Natural killer cell (primary cell): ENCODE results near the gene TMEM208. TPM values are rescaled to one million over a fixed set of nuclear protein-coding genes. Genes with fewer than 3 reads are reported as not detected.

ENCODE experiments used
- ATAC-seq, 3 donors: fragments of 150-1000 bp in 2 of 3; fragments of 200-7000 bp in 1 of 3; cut with Tn5 transposase; 1 replicate in 1 of 3; 2 replicates in 2 of 3; pipeline ENCODE4 v1.10.0; 2021; ENCODE audit warnings: mild to moderate bottlenecking in 2 of 3, moderate library complexity in 2 of 3
- DNase-seq, 2 donors: peaks; one replicate each; pipeline versions ENCODE4 v3.0.0 to v3.0.0-alpha.2; 2013 to 2021; ENCODE audit warnings: mixed read lengths in 1 of 2
- H3K27ac ChIP-seq: one replicate; pipeline ENCODE4 v1.5.1; 2013; ENCODE audit warnings: mild to moderate bottlenecking, low read length
- H3K27me3 ChIP-seq: one replicate; pipeline ENCODE4 v1.6.1; 2013; ENCODE audit warnings: low read length; ENCODE audit not compliant: control insufficient read depth, insufficient read depth
- H3K36me3 ChIP-seq: one replicate; pipeline ENCODE4 v1.6.1; 2013; ENCODE audit warnings: low read length; ENCODE audit not compliant: control insufficient read depth, insufficient read depth
- H3K4me1 ChIP-seq: one replicate; pipeline ENCODE4 v1.6.1; 2013; ENCODE audit warnings: low read length; ENCODE audit not compliant: control insufficient read depth, insufficient read depth
- H3K4me3 ChIP-seq: one replicate; pipeline ENCODE4 v1.5.1; 2013; ENCODE audit warnings: low read length
- H3K9me3 ChIP-seq: one replicate; pipeline ENCODE4 v1.6.1; 2013; ENCODE audit warnings: low read length; ENCODE audit not compliant: control insufficient read depth, insufficient read depth
- H3K27ac Mint-ChIP-seq, 2 donors: one replicate each; pipeline ENCODE4 v1.8.0; 2022; ENCODE audit warnings: mild to moderate bottlenecking in 2 of 2, mixed read lengths in 2 of 2, moderate library complexity in 1 of 2
- H3K27me3 Mint-ChIP-seq, 2 donors: one replicate each; pipeline ENCODE4 v1.8.0; 2022; ENCODE audit warnings: low read depth in 2 of 2, mixed read lengths in 2 of 2
- H3K36me3 Mint-ChIP-seq: one replicate; pipeline ENCODE4 v1.8.0; 2022; ENCODE audit warnings: mixed read lengths
- H3K4me1 Mint-ChIP-seq, 2 donors: one replicate each; pipeline ENCODE4 v1.8.0; 2022; ENCODE audit warnings: mixed read lengths in 2 of 2
- H3K4me3 Mint-ChIP-seq: one replicate; pipeline ENCODE4 v1.8.0; 2022; ENCODE audit warnings: mild to moderate bottlenecking, moderate library complexity, mixed read lengths
- H3K9me3 Mint-ChIP-seq, 2 donors: one replicate each; pipeline ENCODE4 v1.8.0; 2022; ENCODE audit warnings: mixed read lengths in 2 of 2
- WGBS: methylation state at CpG from one replicate; pipeline ENCODE4 v1.1.7; 2013; ENCODE audit warnings: missing lambda C conversion rate; ENCODE audit not compliant: insufficient coverage; 5-methylcytosine and 5-hydroxymethylcytosine counted together
- intact Hi-C: fragments of 100-400 bp; cut with micrococcal nuclease; formaldehyde crosslinking; loops from one replicate; pipeline ENCODE4 v1.14.2; 2022
- total RNA-seq, 4 donors: library from RNA; stranded (reverse); fragments of 120-200 nt in 1 of 4; gene quantifications; one replicate each; pipeline versions ENCODE4 v1.2.3 to v1.2.4, GENCODE V29; 2013 to 2022
- TF ChIP-seq, protein P1 (sequence below): fragments of 200-600 bp; IDR thresholded peaks from one replicate; pipeline ENCODE4 v1.8.0; 2022; ENCODE audit warnings: antibody characterized with exemption

The TMEM208 gene
- total RNA-seq, 3 donors from 2014 or later (not counting 1 experiment from before 2014, with no cell fraction given): 34.5 to 39.2 (median 36.7) TPM

GRCh38 chr16:67258161-67258835, 31.4 kb downstream of the TMEM208 start:
- Histone ChIP-seq H3K4me3 (no peak overlapping the region), H3K27ac (no peak overlapping the region), H3K9me3 (no peaks in the 10 kb centered on the region), H3K36me3 (no peaks in the 10 kb centered on the region), H3K27me3 (no peaks in the 10 kb centered on the region), H3K4me1 (no peaks in the 10 kb centered on the region)
- Mint-ChIP-seq H3K4me1 (no peaks in the 10 kb centered on the region), H3K9me3 (no peaks in the 10 kb centered on the region), H3K36me3 (no peaks in the 10 kb centered on the region), H3K27me3 (peaks cover 10 to 15% of the 10 kb centered on the region in 2 donors), H3K4me3 (no peak overlapping the region), H3K27ac (no peak overlapping the region)
- intact Hi-C loops: no loop called here
- TF ChIP-seq, protein P1, sequence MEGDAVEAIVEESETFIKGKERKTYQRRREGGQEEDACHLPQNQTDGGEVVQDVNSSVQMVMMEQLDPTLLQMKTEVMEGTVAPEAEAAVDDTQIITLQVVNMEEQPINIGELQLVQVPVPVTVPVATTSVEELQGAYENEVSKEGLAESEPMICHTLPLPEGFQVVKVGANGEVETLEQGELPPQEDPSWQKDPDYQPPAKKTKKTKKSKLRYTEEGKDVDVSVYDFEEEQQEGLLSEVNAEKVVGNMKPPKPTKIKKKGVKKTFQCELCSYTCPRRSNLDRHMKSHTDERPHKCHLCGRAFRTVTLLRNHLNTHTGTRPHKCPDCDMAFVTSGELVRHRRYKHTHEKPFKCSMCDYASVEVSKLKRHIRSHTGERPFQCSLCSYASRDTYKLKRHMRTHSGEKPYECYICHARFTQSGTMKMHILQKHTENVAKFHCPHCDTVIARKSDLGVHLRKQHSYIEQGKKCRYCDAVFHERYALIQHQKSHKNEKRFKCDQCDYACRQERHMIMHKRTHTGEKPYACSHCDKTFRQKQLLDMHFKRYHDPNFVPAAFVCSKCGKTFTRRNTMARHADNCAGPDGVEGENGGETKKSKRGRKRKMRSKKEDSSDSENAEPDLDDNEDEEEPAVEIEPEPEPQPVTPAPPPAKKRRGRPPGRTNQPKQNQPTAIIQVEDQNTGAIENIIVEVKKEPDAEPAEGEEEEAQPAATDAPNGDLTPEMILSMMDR: no peak
- ATAC-seq (no peak), DNase-seq (no peak)
- 95% methylated on average over 11 of the region's 11 CpGs for WGBS

- Mint-ChIP-seq H3K27me3 (peaks cover 10 to 24% of the 10 kb centered on the region in 2 donors), H3K27ac (no peak overlapping the region), H3K4me1 (no peaks in the 10 kb centered on the region), H3K4me3 (no peak overlapping the region), H3K9me3 (no peaks in the 10 kb centered on the region), H3K36me3 (no peaks in the 10 kb centered on the region)
- Histone ChIP-seq H3K27me3 (no peaks in the 10 kb centered on the region), H3K9me3 (no peaks in the 10 kb centered on the region), H3K36me3 (no peaks in the 10 kb centered on the region), H3K27ac (no peak overlapping the region), H3K4me3 (no peak overlapping the region), H3K4me1 (no peaks in the 10 kb centered on the region)
- 96% methylated on average over 12 of the region's 12 CpGs for WGBS
- DNase-seq: no peak
- ATAC-seq: no peak
- intact Hi-C loops: no loop called here
- TF ChIP-seq, protein P1: no peak
These were observed 32.8 kb downstream of the TMEM208 start for GRCh38 chr16:67259705-67260104.

DNA sequence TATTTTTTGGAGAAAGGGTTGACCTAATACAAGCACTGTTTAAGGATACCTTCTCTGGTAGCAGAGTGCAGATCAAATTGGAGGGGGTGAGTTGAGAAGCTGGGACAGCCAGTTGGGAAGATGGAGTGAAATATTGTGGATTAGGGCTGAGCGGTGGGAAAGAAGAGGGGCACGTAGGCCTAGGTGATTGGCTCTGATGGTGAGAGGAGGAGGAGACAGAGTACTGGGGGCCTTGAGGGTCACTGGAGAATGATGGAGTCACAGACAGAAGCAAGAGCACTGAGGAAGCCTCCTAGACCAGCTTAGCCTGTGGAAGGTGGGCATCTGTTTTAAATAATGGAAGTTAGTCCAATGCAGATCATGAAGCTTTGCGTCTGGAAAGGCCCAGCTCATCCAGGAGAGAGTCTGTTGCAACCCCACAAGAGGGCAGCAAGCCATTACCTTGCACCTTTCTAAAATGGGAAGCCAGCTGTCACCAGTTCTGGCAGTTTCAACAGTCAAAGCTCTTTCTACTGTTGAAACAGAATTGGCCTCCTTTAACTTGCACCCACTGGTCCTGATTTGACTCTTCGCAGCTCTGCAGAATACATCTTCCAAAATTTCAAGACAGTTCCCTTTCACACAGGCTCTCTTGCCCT, 33.6 kb downstream of the TMEM208 start:
- Mint-ChIP-seq H3K9me3 (no peaks in the 10 kb centered on the region), H3K4me3 (no peak overlapping the region), H3K27me3 (peaks cover 10 to 24% of the 10 kb centered on the region in 2 donors), H3K36me3 (no peaks in the 10 kb centered on the region), H3K4me1 (no peaks in the 10 kb centered on the region), H3K27ac (no peak overlapping the region)
- Histone ChIP-seq H3K36me3 (no peaks in the 10 kb centered on the region), H3K4me3 (no peak overlapping the region), H3K4me1 (no peaks in the 10 kb centered on the region), H3K9me3 (no peaks in the 10 kb centered on the region), H3K27me3 (no peaks in the 10 kb centered on the region), H3K27ac (no peak overlapping the region)
- intact Hi-C loops: no loop called here
- no peak for ATAC-seq
- TF ChIP-seq, protein P1: no peak
- peak in 1 of 2 donors; percentile 48 for DNase-seq
- WGBS: 80% methylated on average over 4 of the region's 4 CpGs
